NOMO-1 (cell line): ENCODE results near the gene CALML6.
"Not testable (repeated sequence)": the region's sequence is repeated elsewhere in the genome, so short reads cannot be mapped to it uniquely, and the experiment has no call there.

Experiments
- DNase-seq, 2 experiments: peaks; one replicate each; lab custom pipeline; 2025; ENCODE audit not compliant: unreplicated experiment in 2 of 2; lab: John Stamatoyannopoulos, UW

The CALML6 gene

DNA sequence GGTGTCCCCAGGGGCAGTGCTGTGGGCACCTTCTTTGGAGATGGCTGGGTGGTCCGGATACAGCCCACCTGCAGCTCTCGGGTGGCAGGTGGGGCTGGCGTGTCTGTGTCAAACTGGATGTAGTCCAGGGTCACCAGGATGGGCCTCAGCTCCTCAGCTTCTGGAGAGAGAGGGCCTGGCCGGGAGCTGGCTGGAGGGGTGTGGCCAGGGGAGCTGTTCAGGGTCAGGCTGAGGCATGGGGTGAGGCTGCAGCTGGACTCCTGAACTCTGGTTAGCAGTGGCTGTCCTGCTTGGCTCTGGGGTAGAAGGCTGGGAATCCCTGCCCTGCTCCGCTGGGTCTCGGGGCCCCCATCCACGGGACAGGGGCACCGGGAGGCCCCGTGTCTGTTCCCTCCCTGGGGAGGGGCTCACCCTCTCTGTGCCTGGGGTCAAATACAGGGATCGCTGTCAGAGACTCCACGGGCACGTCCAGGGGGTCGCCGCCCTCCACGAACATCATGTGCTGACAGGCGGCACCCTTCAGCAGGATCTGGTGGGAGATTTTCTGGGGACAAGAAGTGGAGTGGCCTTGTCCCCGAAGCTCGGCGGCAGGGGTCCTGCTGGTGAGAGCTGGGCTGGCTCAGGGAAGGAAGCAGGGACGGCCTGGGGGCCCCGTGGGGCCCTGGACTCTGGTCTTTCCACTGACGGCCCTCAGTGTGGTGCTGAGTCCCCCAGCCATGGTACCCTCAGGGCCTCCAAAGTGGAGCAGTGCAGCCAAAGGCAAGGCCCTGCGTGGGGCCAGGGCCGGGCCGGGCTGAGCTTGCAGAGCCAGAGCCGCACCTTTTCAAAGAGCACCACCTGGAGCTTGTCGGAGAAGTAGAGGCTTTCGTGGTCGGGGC, 8.1 kb downstream of the CALML6 start:
- no peak for DNase-seq

DNA sequence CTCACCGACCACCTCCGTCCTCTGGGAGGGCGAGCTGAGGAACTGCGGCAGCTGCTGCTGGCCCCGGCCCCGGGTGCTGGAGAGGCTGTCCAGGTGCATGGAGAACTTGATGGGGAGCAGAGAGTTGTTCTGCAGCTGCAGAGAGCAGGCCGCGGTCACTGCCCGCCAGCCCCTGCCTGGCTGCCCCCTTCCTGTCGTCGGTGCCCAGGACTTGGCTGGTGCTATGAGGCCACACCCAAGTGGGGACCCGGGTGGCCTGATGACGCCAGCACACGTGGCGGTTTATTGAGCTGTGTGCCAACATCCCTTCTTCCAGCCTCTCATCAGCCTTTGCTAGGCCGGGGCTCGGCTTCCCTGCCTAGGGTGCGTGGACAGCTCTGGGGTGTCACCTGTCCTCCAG, 9.3 kb downstream of the CALML6 start:
- DNase-seq: peak in 1 of 2 experiments; percentile 2

DNA sequence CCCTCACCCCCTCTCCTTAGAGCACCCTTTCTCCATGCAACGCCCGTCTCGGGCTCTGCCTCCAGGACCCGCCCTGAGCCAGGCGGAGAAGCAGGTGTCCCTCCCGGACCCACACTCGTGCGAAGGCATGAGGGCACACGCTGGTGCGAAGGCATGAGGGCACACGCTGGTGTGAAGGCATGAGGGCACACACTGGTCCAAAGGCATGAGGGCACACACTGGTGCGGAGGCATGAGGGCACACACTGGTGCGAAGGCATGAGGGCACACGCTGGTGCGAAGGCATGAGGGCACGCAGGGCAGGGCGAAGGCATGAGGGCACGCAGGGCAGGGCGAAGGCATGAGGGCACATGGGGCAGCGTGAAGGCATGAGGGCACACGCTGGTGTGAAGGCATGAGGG, 9.8 kb downstream of the CALML6 start:
- DNase-seq: no peak

DNA sequence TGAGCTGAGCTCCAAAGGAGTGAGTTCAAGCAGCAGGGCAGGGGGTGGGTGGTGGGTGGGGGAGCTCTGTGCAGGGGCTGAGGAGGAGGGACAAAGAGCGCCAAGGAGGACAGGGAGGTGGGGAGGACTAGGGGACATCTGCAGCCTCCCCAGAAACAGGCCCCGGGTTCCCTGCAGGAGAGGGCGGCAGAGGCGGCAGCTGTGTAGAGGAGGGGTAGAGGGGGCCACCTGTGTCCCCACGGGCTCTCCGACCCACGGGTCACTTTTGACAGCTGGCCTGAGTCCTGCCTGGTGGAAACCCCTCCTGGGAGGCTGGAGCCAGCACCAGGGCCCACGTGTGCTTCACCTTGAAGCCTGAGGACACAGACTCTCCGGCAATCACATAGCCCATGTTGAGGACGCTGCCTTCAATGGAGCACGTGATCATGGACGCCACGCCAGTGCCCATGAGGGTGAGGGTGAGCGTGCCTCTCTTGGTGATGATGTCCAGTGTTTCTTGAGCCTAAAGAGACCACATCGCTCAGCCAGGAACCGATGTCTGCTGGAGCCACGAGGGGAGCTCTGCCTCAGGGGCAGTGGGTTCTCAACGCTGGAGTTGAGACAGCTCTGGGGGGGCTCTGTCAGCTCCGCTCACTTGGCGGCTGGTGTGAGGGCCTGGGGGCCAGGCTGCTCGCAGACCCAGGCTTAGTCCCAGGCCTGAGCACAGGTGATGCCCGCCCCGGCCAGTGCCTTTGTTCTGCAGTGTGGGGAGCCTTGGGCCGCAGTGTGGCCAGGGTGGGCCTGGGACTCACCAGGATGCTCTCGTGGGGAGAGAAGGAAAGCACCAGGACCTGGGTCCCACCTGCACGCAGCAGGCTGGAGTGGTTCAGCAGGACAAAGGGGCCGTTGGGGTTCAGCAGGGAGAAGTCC, 10.6 kb downstream of the CALML6 start:
- no peak for DNase-seq

DNA sequence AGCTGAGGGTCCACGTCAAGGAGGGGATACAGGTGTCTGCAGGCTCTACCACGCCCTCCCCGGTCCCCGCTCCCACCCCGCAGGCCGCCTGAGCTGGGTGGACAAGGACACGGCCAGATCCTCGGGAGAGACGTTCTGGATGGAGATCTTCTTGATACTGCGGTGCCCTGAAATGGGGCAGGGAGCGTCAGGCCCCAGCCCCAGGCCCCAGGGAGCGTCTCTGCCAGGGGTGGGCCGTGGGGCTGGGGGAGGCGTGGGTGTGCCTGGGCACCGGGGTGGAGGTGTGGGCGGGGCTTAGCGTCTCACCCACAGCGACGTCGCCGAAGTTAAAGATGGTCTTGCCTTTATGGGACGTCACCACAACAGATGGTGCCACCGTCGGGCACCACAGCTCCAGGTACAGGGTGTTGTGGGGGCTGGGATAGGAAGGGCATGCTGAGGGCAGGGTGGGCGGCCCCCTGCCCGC, 11.3 kb downstream of the CALML6 start:
- no peak for DNase-seq

DNA sequence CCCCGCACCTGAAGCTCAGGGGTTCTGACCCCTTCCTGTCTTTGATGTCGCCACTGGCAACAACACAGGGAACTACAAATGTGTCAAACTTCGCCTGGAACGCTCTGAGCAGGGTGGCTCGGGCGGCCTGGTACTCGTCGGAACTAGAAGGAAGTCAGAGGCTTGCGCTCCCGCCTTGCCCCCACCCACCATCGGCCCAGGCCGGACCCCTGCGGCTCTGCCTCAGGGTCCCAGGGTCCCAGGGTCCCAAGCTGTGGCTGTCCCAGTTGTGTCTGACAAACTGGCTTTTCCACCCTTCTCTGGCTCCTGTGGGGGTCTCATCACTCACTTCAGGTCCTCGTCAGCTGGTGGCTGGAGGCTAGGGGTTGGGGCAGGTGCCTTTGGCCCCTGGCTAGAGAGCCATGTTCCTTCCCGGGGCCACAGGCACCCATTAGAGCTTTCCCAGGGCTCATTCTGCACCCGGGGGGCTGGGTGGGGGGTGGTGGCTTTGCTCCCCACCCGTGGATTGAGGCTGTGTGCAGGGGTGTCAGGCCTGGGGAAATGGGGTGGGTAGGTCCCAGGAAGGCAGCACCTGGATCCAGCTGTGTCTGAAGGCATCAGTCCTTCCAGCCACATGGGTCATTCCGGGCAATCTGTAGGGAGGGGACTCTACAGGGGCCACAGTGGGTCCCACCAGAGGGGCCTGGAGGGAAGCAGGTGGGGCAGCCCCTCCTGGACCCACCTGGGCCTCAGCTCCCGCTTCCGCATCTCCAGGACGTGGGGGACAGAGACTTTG, 12.0 kb downstream of the CALML6 start:
- DNase-seq: no peak

DNA sequence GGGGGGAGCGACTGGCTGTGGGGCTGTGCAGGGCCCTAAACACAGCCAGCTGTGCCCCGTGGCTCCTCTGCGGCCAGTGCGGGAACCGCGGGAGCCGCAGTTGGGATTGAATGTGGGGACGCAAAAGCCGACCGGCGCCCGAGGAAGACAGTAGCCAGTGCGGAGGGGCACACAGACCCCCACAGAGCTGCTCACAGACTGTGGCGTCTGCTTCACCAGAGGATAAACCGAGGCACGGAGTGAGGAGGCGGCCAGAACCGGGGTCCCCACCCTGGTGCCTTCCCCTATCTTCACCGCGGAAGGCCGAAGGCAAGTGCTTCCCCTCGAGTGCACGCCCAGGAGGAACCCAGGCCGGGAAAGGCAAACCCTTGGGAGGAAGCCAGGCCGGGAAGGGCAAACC, 12.7 kb downstream of the CALML6 start:
- no peak for DNase-seq

DNA sequence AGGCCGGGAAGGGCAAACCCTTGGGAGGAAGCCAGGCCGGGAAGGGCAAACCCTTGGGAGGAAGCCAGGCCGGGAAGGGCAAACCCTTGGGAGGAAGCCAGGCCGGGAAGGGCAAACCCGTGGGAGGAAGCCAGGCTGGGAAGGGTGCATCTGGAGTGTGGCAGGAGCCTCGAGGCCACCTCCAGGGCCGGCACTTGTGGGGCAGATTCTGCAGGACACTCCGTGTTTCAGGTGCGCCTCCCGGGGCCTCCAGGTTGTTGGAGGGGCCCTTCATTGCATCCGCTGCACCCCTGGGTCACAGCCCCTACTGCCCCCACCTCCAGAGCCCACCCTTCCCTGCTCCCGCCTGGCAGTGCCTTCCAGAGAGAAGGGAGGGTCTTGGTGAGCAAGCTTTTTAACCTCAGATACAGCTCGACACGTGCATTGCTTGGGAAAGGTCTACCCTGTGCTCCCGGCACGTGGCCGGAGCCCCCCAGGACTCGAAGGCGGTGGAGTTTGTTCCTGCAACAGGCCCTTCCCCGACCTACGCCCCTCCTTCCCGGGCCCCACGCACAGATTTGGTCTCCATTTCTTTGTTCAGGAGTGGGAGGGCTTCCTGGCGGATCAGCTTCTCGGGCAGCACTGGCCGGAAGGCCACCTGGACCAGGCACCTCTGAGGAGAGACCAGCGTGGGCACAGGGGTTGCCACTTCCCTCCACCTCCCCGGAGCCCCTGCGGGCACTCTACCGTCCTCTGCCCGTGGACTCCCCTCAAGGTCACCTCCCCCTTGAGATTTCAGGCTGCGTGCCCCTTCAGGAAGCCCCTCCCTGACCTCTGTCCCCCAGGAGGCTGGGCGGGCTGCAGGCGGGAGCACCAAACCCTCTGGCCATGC, 13.4 kb downstream of the CALML6 start:
- DNase-seq: no peak

DNA sequence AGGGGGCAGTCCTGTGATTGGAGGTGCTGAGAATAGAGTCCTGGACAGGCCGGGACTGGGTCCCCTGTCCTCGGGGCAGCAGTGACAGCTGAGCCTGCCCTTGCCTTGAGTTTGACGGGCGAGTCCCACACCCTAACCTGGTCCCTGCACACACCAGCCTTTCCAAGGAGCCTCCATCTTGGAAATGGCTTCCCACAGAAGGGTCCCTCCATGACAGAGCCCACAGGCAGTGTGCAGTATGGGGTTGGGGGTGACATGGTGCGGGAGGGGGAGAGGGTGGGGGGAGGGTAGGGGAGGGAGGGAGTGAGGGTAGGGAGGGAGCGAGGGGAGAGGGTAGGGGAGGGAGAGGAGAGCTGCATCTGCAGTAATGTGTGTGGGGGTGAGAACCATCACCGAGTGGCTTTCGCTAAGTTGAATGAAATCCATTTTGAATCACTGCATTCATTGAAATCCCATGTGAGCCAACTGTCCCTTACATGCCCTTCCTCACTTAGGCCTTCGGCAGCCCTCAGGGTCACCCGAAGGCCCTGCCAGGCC, 14.1 kb downstream of the CALML6 start:
- no peak for DNase-seq

DNA sequence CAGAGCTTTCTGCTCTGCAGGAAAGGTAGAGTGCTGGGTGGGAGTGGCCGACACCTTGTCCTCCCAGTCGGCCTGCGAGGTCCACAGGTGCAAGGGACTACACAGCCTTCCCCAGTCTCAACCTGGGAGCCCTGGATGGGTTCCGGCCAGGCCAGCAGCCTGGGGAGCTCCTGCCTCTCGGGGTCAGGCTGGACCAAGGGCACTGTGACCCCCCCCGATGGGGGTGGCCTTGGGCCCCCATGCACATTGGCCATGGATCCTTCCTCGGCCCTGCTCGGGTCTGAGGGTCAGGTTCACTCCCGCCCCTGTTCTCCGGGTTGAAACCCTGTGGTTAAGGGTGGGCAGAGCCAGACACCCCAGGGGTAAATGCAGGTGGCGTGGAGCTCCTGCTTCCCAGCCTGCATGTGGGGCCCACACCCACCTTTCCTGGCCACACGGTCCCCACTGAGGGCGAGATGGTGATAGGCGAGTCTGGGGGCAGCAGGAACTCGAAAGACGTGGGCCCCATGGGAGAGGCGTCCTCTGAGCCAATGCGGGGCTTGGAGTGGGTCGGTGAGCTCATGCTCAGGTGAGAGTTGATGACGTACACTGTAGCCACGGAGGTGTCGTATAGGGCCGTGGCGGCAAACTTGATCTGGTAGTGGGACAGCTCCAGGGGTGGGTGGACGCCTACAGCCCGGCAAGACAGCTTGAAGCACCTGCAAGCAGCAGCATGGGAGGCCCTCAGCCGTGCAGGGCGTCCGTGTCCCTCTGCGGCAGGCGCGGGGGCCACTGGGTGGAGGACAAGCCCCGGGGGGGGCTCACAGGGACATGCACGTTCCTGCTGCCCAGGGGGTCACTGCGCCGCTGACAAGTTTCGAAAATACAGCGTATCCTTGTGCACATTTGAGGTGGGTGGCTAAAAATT, 14.8 kb downstream of the CALML6 start:
- no peak for DNase-seq

DNA sequence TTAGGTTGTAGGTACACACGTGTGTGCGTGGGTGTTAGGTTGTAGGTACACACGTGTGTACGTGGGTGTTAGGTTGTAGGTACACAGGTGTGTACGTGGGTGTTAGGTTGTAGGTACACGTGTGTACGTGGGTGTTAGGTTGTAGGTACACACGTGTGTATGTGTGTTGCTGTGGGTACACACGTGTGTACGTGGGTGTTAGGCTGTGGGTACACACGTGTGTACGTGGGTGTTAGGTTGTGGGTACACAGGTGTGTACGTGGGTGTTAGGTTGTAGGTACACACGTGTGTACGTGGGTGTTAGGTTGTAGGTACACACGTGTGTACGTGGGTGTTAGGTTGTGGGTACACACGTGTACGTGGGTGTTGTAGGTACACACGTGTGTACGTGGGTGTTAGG, 19.8 kb downstream of the CALML6 start:
- not testable (repeated sequence) for DNase-seq

DNA sequence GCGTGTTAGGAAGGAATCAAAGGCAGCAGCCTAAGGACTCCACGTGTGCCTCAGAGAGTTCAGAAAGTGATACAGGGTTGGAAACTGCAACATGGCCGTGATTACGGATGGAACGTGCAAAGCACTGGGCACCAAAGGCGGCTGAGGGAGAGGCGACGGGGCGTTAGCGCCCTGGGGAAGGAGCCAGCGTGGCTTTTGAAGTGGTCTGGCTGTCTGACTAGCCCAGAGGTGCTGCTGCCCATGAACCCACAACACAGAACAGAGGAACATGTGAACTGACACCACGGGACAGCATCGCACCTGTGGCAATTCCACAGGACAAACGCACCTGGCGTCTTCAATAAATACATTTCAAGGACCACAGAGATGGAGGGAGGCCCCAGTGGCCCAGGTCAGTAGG, 22.0 kb downstream of the CALML6 start:
- no peak for DNase-seq

DNA sequence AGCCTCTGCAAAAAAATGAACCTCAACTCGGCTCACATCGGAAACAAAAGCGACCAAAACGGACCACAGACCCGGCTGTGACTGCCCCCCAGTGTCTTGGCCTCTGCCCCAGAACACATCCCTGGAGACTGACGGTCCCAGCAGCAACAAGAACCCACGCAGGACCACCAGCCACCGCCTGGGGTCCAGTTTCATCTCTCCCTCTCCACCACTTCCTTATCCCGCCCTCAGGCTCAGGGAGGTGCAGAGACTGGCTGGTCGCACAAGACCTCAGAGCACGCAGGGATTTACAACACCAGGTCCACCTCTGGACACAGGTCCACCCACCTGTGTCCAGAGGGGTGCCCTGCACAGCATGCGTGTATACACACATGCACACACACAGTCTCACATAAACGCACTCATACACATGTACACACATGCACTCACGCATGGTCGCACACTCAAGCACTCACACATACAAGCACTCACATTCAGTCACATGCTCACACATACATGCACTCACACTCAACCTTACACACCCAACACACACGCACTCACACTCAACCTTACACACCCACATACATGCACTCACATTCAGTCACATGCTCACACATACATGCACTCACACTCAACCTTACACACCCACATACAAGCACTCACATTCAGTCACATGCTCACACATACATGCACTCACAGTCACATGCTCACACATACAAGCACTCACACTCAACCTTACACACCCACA, 22.7 kb downstream of the CALML6 start:
- no peak for DNase-seq

DNA sequence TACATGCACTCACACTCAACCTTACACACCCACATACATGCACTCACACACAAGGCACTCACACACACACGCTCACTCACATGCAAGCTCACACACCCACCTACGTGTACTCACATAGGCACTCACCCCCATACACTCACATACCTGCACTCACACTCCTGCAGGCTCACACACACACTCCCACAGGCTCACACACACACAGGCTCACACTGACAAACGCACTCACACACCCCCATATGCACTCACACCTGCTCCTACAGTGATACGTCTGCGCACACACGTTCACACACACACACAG, 23.2 kb downstream of the CALML6 start:
- DNase-seq: no peak

DNA sequence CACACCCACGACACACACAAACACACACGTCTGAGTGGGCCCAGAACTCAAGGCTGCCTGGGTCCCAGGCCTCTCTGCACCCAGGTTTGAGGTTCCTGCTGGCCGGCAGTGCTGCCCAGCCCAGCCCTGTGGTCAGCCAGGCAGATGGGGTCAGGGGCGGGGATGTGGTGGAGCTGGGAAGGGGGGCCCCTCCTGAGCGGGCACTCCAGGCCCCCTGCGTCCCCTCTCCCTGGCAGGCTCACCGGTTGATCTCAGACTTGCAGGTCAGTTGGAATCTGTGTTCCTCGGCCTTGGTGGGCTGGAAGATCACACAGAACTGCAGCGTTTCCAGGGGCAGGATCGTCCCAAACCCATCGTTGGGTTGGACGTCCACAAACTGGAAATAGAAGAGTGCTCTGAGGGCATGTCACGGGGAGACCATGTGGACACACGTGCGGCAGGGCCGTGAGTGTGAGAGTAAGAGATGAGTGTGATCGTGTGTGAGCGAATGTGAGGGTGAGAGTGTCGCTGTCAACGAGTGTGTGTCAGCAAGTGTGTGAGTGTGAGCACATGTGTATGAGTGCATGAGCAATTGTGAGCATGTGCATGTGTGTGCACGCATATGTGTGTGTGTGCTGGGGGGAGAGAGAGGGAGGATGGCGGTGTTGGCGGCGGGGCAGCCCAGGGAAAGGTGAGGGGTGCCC, 23.7 kb downstream of the CALML6 start:
- DNase-seq: no peak

DNA sequence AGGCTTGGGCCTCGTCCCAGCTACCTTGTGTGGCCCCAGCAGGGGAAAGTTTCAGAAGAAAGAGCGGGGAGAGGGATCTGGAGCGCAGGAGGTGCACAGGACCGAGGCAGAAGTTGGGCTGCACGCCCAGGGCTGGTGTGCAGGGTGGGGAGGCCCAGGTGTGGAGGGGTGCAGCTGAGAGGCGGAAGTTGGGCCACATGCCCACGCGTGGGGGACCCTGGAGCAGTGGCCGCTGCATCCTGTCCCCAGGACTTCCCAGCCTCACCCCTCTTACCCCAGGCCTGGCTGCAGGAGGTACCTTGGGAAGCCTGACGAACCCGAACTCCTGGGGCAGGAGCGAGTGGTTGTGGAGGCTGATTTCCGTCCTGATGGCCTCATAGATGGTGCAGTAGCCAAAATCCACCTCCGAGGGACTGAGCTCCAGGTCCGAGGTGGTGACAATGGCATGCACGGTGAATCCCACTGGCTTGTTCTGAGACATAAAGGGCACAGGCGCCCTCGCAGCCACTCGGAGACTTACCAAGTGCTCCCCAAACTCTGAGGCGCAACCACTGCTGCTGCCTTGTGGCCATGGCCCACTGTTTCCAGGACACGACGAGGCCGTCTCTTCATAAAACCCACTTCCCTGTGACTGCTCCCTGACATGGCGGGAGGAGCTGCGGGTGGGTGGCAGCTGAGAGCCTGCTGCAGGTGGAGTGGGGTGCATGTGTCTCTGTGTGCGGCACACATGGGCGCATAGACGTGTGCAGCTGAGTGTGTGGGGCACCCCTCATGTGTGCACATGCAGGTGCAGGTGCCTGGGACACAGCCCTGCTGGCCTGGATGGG, 24.4 kb downstream of the CALML6 start:
- DNase-seq: no peak

DNA sequence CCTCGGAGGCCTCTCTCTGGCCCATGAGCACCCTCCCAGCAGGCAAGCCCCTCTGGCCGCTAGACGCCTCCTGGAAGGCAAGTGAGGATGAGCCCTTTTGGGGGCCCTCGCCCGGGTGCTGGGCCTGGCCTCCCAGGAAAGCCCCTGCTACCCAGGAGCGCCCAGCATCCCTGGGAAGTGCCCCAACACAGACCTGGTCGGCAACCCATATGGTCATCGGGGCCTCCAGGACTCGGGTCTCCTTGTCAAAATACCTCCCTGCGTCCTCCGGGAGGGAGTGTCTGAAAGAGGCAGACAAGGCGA, 25.0 kb downstream of the CALML6 start:
- DNase-seq: no peak
